ENCODE results near the gene KCND2.

GRCh38 chr7:120417244-120417979 lies 144.4 kb downstream of the KCND2 start:
- TF ChIP-seq POLR2A (IDR thresholded peaks at IDR 0.05; ENCODE audit: low read length), result no peak
- no peak for TF ChIP-seq GATA1 (IDR thresholded peaks at IDR 0.05; ENCODE audit: low read depth, low read length)

All from erythroblast (primary cell).